Measurements from ENCODE around the gene UBE2M. TPM values are rescaled to one million over a fixed set of nuclear protein-coding genes. Genes with fewer than 3 reads are reported as not detected.

UBE2M gene
- total RNA-seq, 5 donors from 2014 or later (not counting 1 experiment from before 2014, with no cell fraction given), result 35.6 to 53.5 (median 48.6) TPM

DNA sequence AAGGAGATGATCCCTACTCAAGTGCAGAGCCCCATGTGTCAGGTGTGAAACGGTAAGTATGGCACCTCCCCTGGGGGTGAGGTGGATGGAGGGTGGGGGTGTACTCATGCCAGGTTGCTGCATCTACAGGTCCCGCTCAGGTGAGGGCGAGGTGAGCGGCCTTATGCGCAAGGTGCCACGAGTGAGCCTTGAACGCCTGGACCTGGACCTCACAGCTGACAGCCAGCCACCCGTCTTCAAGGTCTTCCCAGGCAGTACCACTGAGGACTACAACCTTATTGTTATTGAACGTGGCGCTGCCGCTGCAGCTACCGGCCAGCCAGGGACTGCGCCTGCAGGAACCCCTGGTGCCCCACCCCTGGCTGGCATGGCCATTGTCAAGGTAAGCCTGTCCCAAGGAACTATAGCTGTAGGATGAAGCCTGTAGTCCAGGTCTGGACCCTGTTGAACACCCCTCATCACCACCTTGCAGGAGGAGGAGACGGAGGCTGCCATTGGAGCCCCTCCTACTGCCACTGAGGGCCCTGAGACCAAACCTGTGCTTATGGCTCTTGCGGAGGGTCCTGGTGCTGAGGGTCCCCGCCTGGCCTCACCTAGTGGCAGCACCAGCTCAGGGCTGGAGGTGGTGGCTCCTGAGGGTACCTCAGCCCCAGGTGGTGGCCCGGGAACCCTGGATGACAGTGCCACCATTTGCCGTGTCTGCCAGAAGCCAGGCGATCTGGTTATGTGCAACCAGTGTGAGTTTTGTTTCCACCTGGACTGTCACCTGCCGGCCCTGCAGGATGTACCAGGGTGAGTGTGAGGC, 9.3 kb downstream of the UBE2M start:
- Mint-ChIP-seq H3K27me3 (no peaks in the 10 kb centered on the region), H3K36me3 (peaks cover 50% of the 10 kb centered on the region), H3K4me3 (no peak overlapping the region), H3K4me1 (peaks cover 41 to 52% (median 46%) of the 10 kb centered on the region in 3 donors), H3K27ac (no peak overlapping the region), H3K9me3 (no peaks in the 10 kb centered on the region)
- Histone ChIP-seq H3K4me1 (ENCODE audit: control insufficient read depth in 1 of 2, extremely low read depth in 1 of 2, insufficient read depth in 2 of 2, low read length in 2 of 2) (peaks cover 14 to 54% of the 10 kb centered on the region in 2 experiments), H3K4me3 (ENCODE audit: control insufficient read depth in 1 of 2, extremely low read depth in 1 of 2, low read length in 1 of 2) (no peak overlapping the region), H3K36me3 (ENCODE audit: control insufficient read depth in 2 of 2, extremely low read depth in 1 of 2, insufficient read depth in 1 of 2, low read length in 1 of 2) (peaks cover 18 to 71% of the 10 kb centered on the region in 2 donors), H3K9me3 (no peaks in the 10 kb centered on the region), H3K27me3 (replicated peaks in 1 of 2; ENCODE audit: control insufficient read depth in 2 of 2, extremely low read depth in 1 of 2, insufficient read depth in 2 of 2, low read length in 1 of 2) (no peaks in the 10 kb centered on the region), H3K27ac (ENCODE audit: low read length) (no peak overlapping the region)
- CTCF ChIA-PET, result no interaction called here
- ATAC-seq (replicated peaks in 1 of 4) (no peak), DNase-seq (no peak)
- 94% methylated on average over 15 of the region's 20 CpGs for WGBS (ENCODE audit: insufficient coverage)
- POLR2A ChIA-PET, result no interaction called here

- ATAC-seq (replicated peaks in 1 of 4), result no peak
- no peaks in the 10 kb centered on the region for H3K9me3 ChIP-seq
- peaks cover 18 to 66% of the 10 kb centered on the region in 2 donors for H3K36me3 ChIP-seq (ENCODE audit: control insufficient read depth in 2 of 2, extremely low read depth in 1 of 2, insufficient read depth in 1 of 2, low read length in 1 of 2)
- POLR2A ChIA-PET, result no interaction called here
- H3K27ac ChIP-seq (ENCODE audit: low read length), result no peak overlapping the region
- peak overlapping the region in 1 of 3 donors; percentile 20 for H3K4me3 Mint-ChIP-seq
- DNase-seq, result no peak
- no peak overlapping the region for H3K27ac Mint-ChIP-seq
- no peaks in the 10 kb centered on the region for H3K27me3 Mint-ChIP-seq
- H3K9me3 Mint-ChIP-seq, result no peaks in the 10 kb centered on the region
- 91% methylated on average over 12 of the region's 18 CpGs for WGBS (ENCODE audit: insufficient coverage)
- peaks cover 41% of the 10 kb centered on the region for H3K36me3 Mint-ChIP-seq
- no peak overlapping the region for H3K4me3 ChIP-seq (ENCODE audit: control insufficient read depth in 1 of 2, extremely low read depth in 1 of 2, low read length in 1 of 2)
- peaks cover 41 to 48% (median 44%) of the 10 kb centered on the region in 3 donors for H3K4me1 Mint-ChIP-seq
- H3K4me1 ChIP-seq (ENCODE audit: control insufficient read depth in 1 of 2, extremely low read depth in 1 of 2, insufficient read depth in 2 of 2, low read length in 2 of 2), result peaks cover 12 to 53% of the 10 kb centered on the region in 2 experiments
- H3K27me3 ChIP-seq (replicated peaks in 1 of 2; ENCODE audit: control insufficient read depth in 2 of 2, extremely low read depth in 1 of 2, insufficient read depth in 2 of 2, low read length in 1 of 2), result peaks cover 0 to 3% of the 10 kb centered on the region in 2 experiments
- CTCF ChIA-PET, result no interaction called here
Observed at GRCh38 chr19:58547323-58548312, 10.8 kb downstream of the UBE2M start.

GRCh38 chr19:58546019-58546530, 12.3 kb downstream of the UBE2M start:
- Histone ChIP-seq H3K9me3 (no peaks in the 10 kb centered on the region), H3K4me1 (ENCODE audit: control insufficient read depth in 1 of 2, extremely low read depth in 1 of 2, insufficient read depth in 2 of 2, low read length in 2 of 2) (peaks cover 12 to 53% of the 10 kb centered on the region in 2 experiments), H3K4me3 (ENCODE audit: control insufficient read depth in 1 of 2, extremely low read depth in 1 of 2, low read length in 1 of 2) (peak overlapping the region; percentile 70 to 89), H3K27me3 (replicated peaks in 1 of 2; ENCODE audit: control insufficient read depth in 2 of 2, extremely low read depth in 1 of 2, insufficient read depth in 2 of 2, low read length in 1 of 2) (peaks cover 0 to 7% of the 10 kb centered on the region in 2 experiments), H3K27ac (ENCODE audit: low read length) (peak overlapping the region; percentile 44), H3K36me3 (ENCODE audit: control insufficient read depth in 2 of 2, extremely low read depth in 1 of 2, insufficient read depth in 1 of 2, low read length in 1 of 2) (peaks cover 18 to 50% of the 10 kb centered on the region in 2 donors)
- H3K27me3 Mint-ChIP-seq, result no peaks in the 10 kb centered on the region
- H3K9me3 Mint-ChIP-seq, result no peaks in the 10 kb centered on the region
- H3K4me3 Mint-ChIP-seq, result peak overlapping the region; percentile 90 to 91 (median 90)
- POLR2A ChIA-PET, result no interaction called here
- H3K4me1 Mint-ChIP-seq, result peaks cover 36 to 45% (median 39%) of the 10 kb centered on the region in 3 donors
- CTCF ChIA-PET, result no interaction called here
- WGBS (ENCODE audit: insufficient coverage), result 13% methylated on average over 1 of the region's 1 CpG
- no peak for ATAC-seq (replicated peaks in 1 of 4)
- no peak for DNase-seq
- H3K27ac Mint-ChIP-seq, result peak overlapping the region; percentile 85 to 89
- H3K36me3 Mint-ChIP-seq, result peaks cover 30% of the 10 kb centered on the region

DNA sequence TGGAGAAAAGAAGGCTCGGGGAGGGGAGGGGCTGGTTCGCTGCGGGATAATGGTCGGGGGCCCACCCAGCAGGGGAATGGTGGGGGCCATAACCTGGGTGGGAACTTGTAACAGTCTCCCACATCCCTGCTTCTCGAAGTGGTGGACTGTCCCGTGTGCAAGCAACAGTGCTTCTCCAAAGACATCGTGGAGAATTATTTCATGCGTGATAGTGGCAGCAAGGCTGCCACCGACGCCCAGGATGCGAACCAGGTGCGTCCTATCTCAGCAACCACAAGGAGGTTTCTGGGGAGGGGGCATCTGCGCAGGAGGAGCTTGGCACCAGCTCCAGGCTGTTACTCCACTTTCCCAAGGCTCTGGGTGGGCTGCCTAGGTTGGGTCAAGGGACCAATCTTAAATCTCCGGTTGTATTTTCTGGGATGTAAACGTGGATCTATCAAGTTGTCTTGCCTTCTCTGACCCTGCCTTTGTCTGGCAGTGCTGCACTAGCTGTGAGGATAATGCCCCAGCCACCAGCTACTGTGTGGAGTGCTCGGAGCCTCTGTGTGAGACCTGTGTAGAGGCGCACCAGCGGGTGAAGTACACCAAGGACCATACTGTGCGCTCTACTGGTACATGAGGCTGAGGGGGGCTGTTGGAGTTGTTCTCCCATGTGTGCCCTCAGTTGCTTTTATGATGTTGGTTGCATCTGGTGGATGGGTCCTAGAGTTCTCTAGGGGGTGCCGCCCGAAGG, 13.0 kb downstream of the UBE2M start:
- POLR2A ChIA-PET, result interaction anchor here in 1 of 2 donors (0.9 kb wide), 1 partner anchor 9 kb away, joined by 3 read pairs; the partner anchor contains the start of gene CHMP2A
- Mint-ChIP-seq H3K36me3 (peaks cover 28% of the 10 kb centered on the region), H3K27ac (peak overlapping the region; percentile 85 to 89), H3K9me3 (no peaks in the 10 kb centered on the region), H3K27me3 (no peaks in the 10 kb centered on the region), H3K4me1 (peaks cover 36 to 43% (median 38%) of the 10 kb centered on the region in 3 donors), H3K4me3 (peak overlapping the region; percentile 90 to 91 (median 90))
- CTCF ChIA-PET, result no interaction called here
- Histone ChIP-seq H3K27me3 (replicated peaks in 1 of 2; ENCODE audit: control insufficient read depth in 2 of 2, extremely low read depth in 1 of 2, insufficient read depth in 2 of 2, low read length in 1 of 2) (peaks cover 0 to 9% of the 10 kb centered on the region in 2 experiments), H3K27ac (ENCODE audit: low read length) (peak overlapping the region; percentile 44), H3K9me3 (no peaks in the 10 kb centered on the region), H3K36me3 (ENCODE audit: control insufficient read depth in 2 of 2, extremely low read depth in 1 of 2, insufficient read depth in 1 of 2, low read length in 1 of 2) (peaks cover 18 to 44% of the 10 kb centered on the region in 2 donors), H3K4me1 (ENCODE audit: control insufficient read depth in 1 of 2, extremely low read depth in 1 of 2, insufficient read depth in 2 of 2, low read length in 2 of 2) (peaks cover 12 to 53% of the 10 kb centered on the region in 2 experiments), H3K4me3 (ENCODE audit: control insufficient read depth in 1 of 2, extremely low read depth in 1 of 2, low read length in 1 of 2) (peak overlapping the region; percentile 70 to 89)
- ATAC-seq (replicated peaks in 1 of 4), result no peak
- 7% methylated on average over 12 of the region's 21 CpGs for WGBS (ENCODE audit: insufficient coverage)
- DNase-seq, result peak in 1 of 35 experiments; percentile 28

- peak overlapping the region; percentile 85 to 89 for H3K27ac Mint-ChIP-seq
- H3K4me3 Mint-ChIP-seq, result peak overlapping the region; percentile 90 to 95 (median 91)
- peaks cover 0 to 12% of the 10 kb centered on the region in 2 experiments for H3K27me3 ChIP-seq (replicated peaks in 1 of 2; ENCODE audit: control insufficient read depth in 2 of 2, extremely low read depth in 1 of 2, insufficient read depth in 2 of 2, low read length in 1 of 2)
- no peaks in the 10 kb centered on the region for H3K9me3 ChIP-seq
- DNase-seq (peak in 27 of 35 experiments; percentile 55 to 90 (median 75)), ATAC-seq (replicated peaks in 1 of 4) (peak; percentile 53 to 67 (median 62))
- H3K27ac ChIP-seq (ENCODE audit: low read length), result peak overlapping the region; percentile 44
- under 1% methylated on average over 69 of the region's 92 CpGs for WGBS (ENCODE audit: insufficient coverage)
- POLR2A ChIA-PET, result interaction anchor here in 1 of 2 donors (0.5 to 1.4 kb wide), 3 partner anchors 10 to 84 kb away, joined by 3 to 6 read pairs (median 3); partner anchors contain the start of genes CHMP2A and ZBTB45
- H3K36me3 Mint-ChIP-seq, result peaks cover 24% of the 10 kb centered on the region
- H3K36me3 ChIP-seq (ENCODE audit: control insufficient read depth in 2 of 2, extremely low read depth in 1 of 2, insufficient read depth in 1 of 2, low read length in 1 of 2), result peaks cover 13 to 37% of the 10 kb centered on the region in 2 donors
- no peaks in the 10 kb centered on the region for H3K9me3 Mint-ChIP-seq
- peaks cover 12 to 52% of the 10 kb centered on the region in 2 experiments for H3K4me1 ChIP-seq (ENCODE audit: control insufficient read depth in 1 of 2, extremely low read depth in 1 of 2, insufficient read depth in 2 of 2, low read length in 2 of 2)
- H3K4me3 ChIP-seq (ENCODE audit: control insufficient read depth in 1 of 2, extremely low read depth in 1 of 2, low read length in 1 of 2), result peak overlapping the region; percentile 70 to 89
- H3K4me1 Mint-ChIP-seq, result peaks cover 36 to 41% (median 36%) of the 10 kb centered on the region in 3 donors
- H3K27me3 Mint-ChIP-seq, result no peaks in the 10 kb centered on the region
- CTCF ChIA-PET, result interaction anchor here in 1 of 2 donors (1.0 to 1.9 kb wide), 4 partner anchors 10 to 31 kb away, joined by 3 to 13 read pairs (median 4); partner anchors contain the start of genes CHMP2A and ZBTB45
Observed at GRCh38 chr19:58544591-58545285, 13.7 kb downstream of the UBE2M start.
